H9 (cell line): ENCODE measurements around the gene MICALL2. TPM values are rescaled to one million over a fixed set of nuclear protein-coding genes. Genes with fewer than 3 reads are reported as not detected.

Experiments used
- DNase-seq: peaks from one replicate; pipeline ENCODE4 v3.0.0-alpha.2; 2017
- H2AFZ ChIP-seq: one replicate; pipeline ENCODE4 v1.6.1; 2013; ENCODE audit warnings: mild to moderate bottlenecking, low read length, control low read depth, moderate library complexity
- H2AK5ac ChIP-seq: 2 replicates; pipeline ENCODE4 v1.6.1; 2013; ENCODE audit warnings: low read length, control low read depth, mixed read lengths; ENCODE audit not compliant: insufficient read length
- H2BK120ac ChIP-seq: one replicate; pipeline ENCODE4 v1.6.1; 2013; ENCODE audit warnings: low read depth, mild to moderate bottlenecking, low read length, control low read depth, inconsistent platforms; ENCODE audit not compliant: poor library complexity, severe bottlenecking
- H2BK12ac ChIP-seq: 2 replicates; pipeline ENCODE4 v1.6.1; 2013; ENCODE audit warnings: low read length, control low read depth, mixed read lengths, low read depth; ENCODE audit not compliant: insufficient read length
- H2BK15ac ChIP-seq: 2 replicates; pipeline ENCODE4 v1.6.1; 2013; ENCODE audit warnings: low read depth, low read length, control low read depth
- H2BK20ac ChIP-seq: one replicate; pipeline ENCODE4 v1.6.1; 2013; ENCODE audit warnings: low read depth, mild to moderate bottlenecking, low read length, control low read depth, inconsistent platforms; ENCODE audit not compliant: poor library complexity, severe bottlenecking
- H2BK5ac ChIP-seq: 2 replicates; pipeline ENCODE4 v1.6.1; 2013; ENCODE audit warnings: low read length, control low read depth, mixed read lengths; ENCODE audit not compliant: insufficient read length
- H3K14ac ChIP-seq: 2 replicates; pipeline ENCODE4 v1.6.1; 2013; ENCODE audit warnings: low read length, control low read depth; ENCODE audit not compliant: insufficient read depth
- H3K18ac ChIP-seq: 2 replicates; pipeline ENCODE4 v1.6.1; 2013; ENCODE audit warnings: low read depth, mild to moderate bottlenecking, mixed read lengths, low read length, control low read depth; ENCODE audit not compliant: insufficient read length
- H3K23ac ChIP-seq: 2 replicates; pipeline ENCODE4 v1.6.1; 2013; ENCODE audit warnings: low read length, control low read depth, mixed read lengths, low read depth; ENCODE audit not compliant: insufficient read length
- H3K23me2 ChIP-seq: 2 replicates; pipeline ENCODE4 v1.6.1; 2013; ENCODE audit warnings: low read depth, mild to moderate bottlenecking, mixed read lengths, low read length, control low read depth; ENCODE audit not compliant: insufficient read length, poor library complexity, severe bottlenecking
- H3K27ac ChIP-seq: 2 replicates; pipeline ENCODE4 v1.5.1; 2013; ENCODE audit warnings: low read length, control low read depth, mixed read lengths, low read depth; ENCODE audit not compliant: insufficient read length
- H3K27me3 ChIP-seq: 2 replicates; pipeline ENCODE4 v1.6.1; 2013; ENCODE audit warnings: low read length, control low read depth, inconsistent platforms; ENCODE audit not compliant: insufficient read depth
- H3K4ac ChIP-seq: 2 replicates; pipeline ENCODE4 v1.6.1; 2013; ENCODE audit warnings: low read depth, mild to moderate bottlenecking, control low read depth, inconsistent platforms, low read length, moderate library complexity
- H3K4me1 ChIP-seq: 2 replicates; pipeline ENCODE4 v1.6.1; 2013; ENCODE audit warnings: low read length, control low read depth, inconsistent platforms; ENCODE audit not compliant: insufficient read depth
- H3K4me2 ChIP-seq: 2 replicates; pipeline ENCODE4 v1.6.1; 2013; ENCODE audit warnings: low read length, control low read depth, mixed read lengths; ENCODE audit not compliant: insufficient read length, insufficient read depth
- H3K56ac ChIP-seq: 2 replicates; pipeline ENCODE4 v1.6.1; 2013; ENCODE audit warnings: low read depth, mild to moderate bottlenecking, mixed read lengths, low read length, control low read depth; ENCODE audit not compliant: insufficient read length
- H3K79me1 ChIP-seq: 2 replicates; pipeline ENCODE4 v1.6.1; 2013; ENCODE audit warnings: low read depth, mild to moderate bottlenecking, moderate library complexity, low read length, control low read depth, inconsistent platforms; ENCODE audit not compliant: insufficient read depth, poor library complexity, severe bottlenecking
- H3K79me2 ChIP-seq: 2 replicates; pipeline ENCODE4 v1.6.1; 2013; ENCODE audit warnings: low read length, control low read depth, inconsistent platforms; ENCODE audit not compliant: insufficient read depth
- H3K9ac ChIP-seq: 2 replicates; pipeline ENCODE4 v1.6.1; 2013; ENCODE audit warnings: low read length, control low read depth, mixed read lengths; ENCODE audit not compliant: insufficient read length; ENCODE audit errors: extremely low read depth
- H3K9me3 ChIP-seq: one replicate; pipeline ENCODE4 v1.6.1; 2013; ENCODE audit warnings: low read depth, low read length, inconsistent platforms; ENCODE audit not compliant: control insufficient read depth
- H3T11ph ChIP-seq: one replicate; pipeline ENCODE4 v1.6.1; 2013; ENCODE audit warnings: mild to moderate bottlenecking, low read length, control low read depth, inconsistent platforms
- H4K20me1 ChIP-seq: one replicate; pipeline ENCODE4 v1.6.1; 2013; ENCODE audit not compliant: control insufficient read depth, insufficient read length, insufficient read depth
- H4K5ac ChIP-seq: 2 replicates; pipeline ENCODE4 v1.6.1; 2013; ENCODE audit warnings: low read depth, mild to moderate bottlenecking, mixed read lengths, low read length, control low read depth; ENCODE audit not compliant: insufficient read length
- H4K8ac ChIP-seq: replicated peaks from 2 replicates; pipeline ENCODE4 v1.6.1; 2013; ENCODE audit warnings: low read length, control low read depth, mixed read lengths, low read depth; ENCODE audit not compliant: insufficient read length
- H4K91ac ChIP-seq: 2 replicates; pipeline ENCODE4 v1.6.1; 2013; ENCODE audit warnings: low read depth, mild to moderate bottlenecking, moderate library complexity, mixed read lengths, low read length, control low read depth; ENCODE audit not compliant: insufficient read length
- H3K27ac Mint-ChIP-seq, 3 experiments: 2 replicates in 2 of 3; 3 replicates in 1 of 3; pipeline ENCODE4 v1.8.0; 2020 to 2021; ENCODE audit warnings: mixed read lengths in 3 of 3, mild to moderate bottlenecking in 1 of 3, moderate library complexity in 1 of 3
- H3K27me3 Mint-ChIP-seq: 2 replicates; pipeline ENCODE4 v1.8.0; 2021; ENCODE audit warnings: low read depth, mild to moderate bottlenecking, moderate library complexity, mixed read lengths
- H3K36me3 Mint-ChIP-seq, 3 experiments: 2 replicates in 2 of 3; 3 replicates in 1 of 3; pipeline ENCODE4 v1.8.0; 2020 to 2021; ENCODE audit warnings: low read depth in 3 of 3, mixed read lengths in 3 of 3; ENCODE audit not compliant: insufficient read depth in 1 of 3
- H3K4me1 Mint-ChIP-seq, 2 experiments: 2 replicates each; pipeline ENCODE4 v1.8.0; 2020; ENCODE audit warnings: mixed read lengths in 2 of 2
- H3K4me3 Mint-ChIP-seq, 2 experiments: 2 replicates in 1 of 2; 3 replicates in 1 of 2; pipeline ENCODE4 v1.8.0; 2020 to 2021; ENCODE audit warnings: mild to moderate bottlenecking in 2 of 2, mixed read lengths in 2 of 2, moderate library complexity in 1 of 2
- H3K9me3 Mint-ChIP-seq, 2 experiments: 2 replicates in 1 of 2; 3 replicates in 1 of 2; pipeline ENCODE4 v1.8.0; 2020; ENCODE audit warnings: mild to moderate bottlenecking in 2 of 2, mixed read lengths in 2 of 2, moderate library complexity in 1 of 2
- WGBS: extraction: QIAGEN DNeasy Blood & Tissue Kit; methylation state at CpG from one replicate; pipeline ENCODE4 v1.1.7; 2013; ENCODE audit warnings: missing lambda C conversion rate, low lambda C conversion rate, mixed read lengths; ENCODE audit not compliant: insufficient read length; ENCODE audit errors: extremely low coverage; 5-methylcytosine and 5-hydroxymethylcytosine counted together
- total RNA-seq: library from RNA; stranded (reverse); gene quantifications from 2 replicates; pipeline ENCODE4 v1.2.1, GENCODE V29; 2021
- TF ChIP-seq, protein P1 (sequence below): fragments of 200-600 bp; sonication (generic); conservative IDR thresholded peaks from 3 replicates; pipeline ENCODE4 v1.8.0; 2021; ENCODE audit warnings: antibody characterized with exemption, mild to moderate bottlenecking

The MICALL2 gene
- total RNA-seq, 1 experiment from 2014 or later = 7.1 TPM

DNA sequence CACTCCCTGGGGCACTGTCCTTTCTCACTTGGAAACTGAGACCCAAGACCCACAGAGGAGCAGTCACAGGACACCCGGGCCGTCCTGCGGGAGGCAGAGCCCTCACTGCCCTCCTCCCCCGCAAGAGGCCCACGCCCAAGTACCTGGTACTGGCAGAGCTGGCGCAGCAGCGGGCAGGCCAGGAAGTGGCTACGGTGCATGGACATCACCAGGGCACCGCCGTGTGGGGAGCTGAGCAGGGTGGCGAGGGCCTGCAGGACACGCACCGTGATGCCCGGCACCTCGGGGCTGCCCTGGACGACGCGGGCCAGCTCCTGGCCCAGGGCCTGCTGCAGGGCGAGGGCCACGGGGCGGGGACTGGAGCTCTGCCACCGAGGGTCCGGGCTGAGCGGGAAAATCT is 20.0 kb upstream of the MICALL2 start:
- H3K4ac ChIP-seq = no peak overlapping the region
- H2AK5ac ChIP-seq = no peak overlapping the region
- H3K4me2 ChIP-seq = no peak overlapping the region
- no peak overlapping the region for H2BK20ac ChIP-seq
- Mint-ChIP-seq H3K9me3 (no peaks in the 10 kb centered on the region), H3K27ac (no peak overlapping the region), H3K4me1 (peaks cover 0 to 2% of the 10 kb centered on the region in 2 experiments; a peak in 1 of 4 replicates), H3K27me3 (no peaks in the 10 kb centered on the region), H3K36me3 (peaks cover 6 to 45% (median 40%) of the 10 kb centered on the region in 3 experiments), H3K4me3 (no peak overlapping the region)
- no peak for DNase-seq
- H3K27me3 ChIP-seq = no peaks in the 10 kb centered on the region
- H2BK15ac ChIP-seq = no peak overlapping the region
- no peaks in the 10 kb centered on the region for H4K20me1 ChIP-seq
- no peak overlapping the region for H3T11ph ChIP-seq
- H3K4me1 ChIP-seq = no peaks in the 10 kb centered on the region
- H3K9ac ChIP-seq = no peak overlapping the region
- TF ChIP-seq, protein P1, sequence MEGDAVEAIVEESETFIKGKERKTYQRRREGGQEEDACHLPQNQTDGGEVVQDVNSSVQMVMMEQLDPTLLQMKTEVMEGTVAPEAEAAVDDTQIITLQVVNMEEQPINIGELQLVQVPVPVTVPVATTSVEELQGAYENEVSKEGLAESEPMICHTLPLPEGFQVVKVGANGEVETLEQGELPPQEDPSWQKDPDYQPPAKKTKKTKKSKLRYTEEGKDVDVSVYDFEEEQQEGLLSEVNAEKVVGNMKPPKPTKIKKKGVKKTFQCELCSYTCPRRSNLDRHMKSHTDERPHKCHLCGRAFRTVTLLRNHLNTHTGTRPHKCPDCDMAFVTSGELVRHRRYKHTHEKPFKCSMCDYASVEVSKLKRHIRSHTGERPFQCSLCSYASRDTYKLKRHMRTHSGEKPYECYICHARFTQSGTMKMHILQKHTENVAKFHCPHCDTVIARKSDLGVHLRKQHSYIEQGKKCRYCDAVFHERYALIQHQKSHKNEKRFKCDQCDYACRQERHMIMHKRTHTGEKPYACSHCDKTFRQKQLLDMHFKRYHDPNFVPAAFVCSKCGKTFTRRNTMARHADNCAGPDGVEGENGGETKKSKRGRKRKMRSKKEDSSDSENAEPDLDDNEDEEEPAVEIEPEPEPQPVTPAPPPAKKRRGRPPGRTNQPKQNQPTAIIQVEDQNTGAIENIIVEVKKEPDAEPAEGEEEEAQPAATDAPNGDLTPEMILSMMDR = no peak
- no peak overlapping the region for H2AFZ ChIP-seq
- H4K91ac ChIP-seq = no peak overlapping the region
- no peak overlapping the region for H3K27ac ChIP-seq
- no CpG with 5 or more reads among the region's 24 CpGs for WGBS
- H2BK12ac ChIP-seq = no peak overlapping the region
- H2BK5ac ChIP-seq = no peak overlapping the region
- H3K23me2 ChIP-seq = no peaks in the 10 kb centered on the region
- H3K14ac ChIP-seq = no peak overlapping the region
- no peak overlapping the region for H3K18ac ChIP-seq
- no peak overlapping the region for H4K5ac ChIP-seq
- H2BK120ac ChIP-seq = no peak overlapping the region
- no peaks in the 10 kb centered on the region for H3K9me3 ChIP-seq
- H4K8ac ChIP-seq = no peak overlapping the region
- H3K79me2 ChIP-seq = no peaks in the 10 kb centered on the region
- H3K56ac ChIP-seq = no peak overlapping the region
- H3K23ac ChIP-seq = no peak overlapping the region
- no peaks in the 10 kb centered on the region for H3K79me1 ChIP-seq
